IPS-20b (cell line): ENCODE data around the gene KLK11.
A peak's percentile ranks its signal among the peaks of the same experiment; 100 is the strongest.

Experiments
- H3K27ac ChIP-seq: one replicate; pipeline ENCODE4 v1.5.1; 2013; ENCODE audit warnings: low read length
- H3K27me3 ChIP-seq: 2 replicates; pipeline ENCODE4 v1.6.1; 2013; ENCODE audit warnings: mild to moderate bottlenecking, low read length, inconsistent platforms; ENCODE audit not compliant: insufficient read depth
- H3K36me3 ChIP-seq: 2 replicates; pipeline ENCODE4 v1.6.1; 2013; ENCODE audit warnings: low read depth, mild to moderate bottlenecking, inconsistent platforms, low read length, moderate library complexity; ENCODE audit not compliant: insufficient read depth
- H3K4me1 ChIP-seq: 2 replicates; pipeline ENCODE4 v1.6.1; 2013; ENCODE audit warnings: mild to moderate bottlenecking, control low read depth, inconsistent platforms, low read length, moderate library complexity; ENCODE audit not compliant: insufficient read depth
- H3K4me3 ChIP-seq: 2 replicates; pipeline ENCODE4 v1.5.1; 2013; ENCODE audit warnings: mild to moderate bottlenecking, low read length, inconsistent platforms
- H3K9ac ChIP-seq: 2 replicates; pipeline ENCODE4 v1.6.1; 2013; ENCODE audit warnings: low read depth, mild to moderate bottlenecking, inconsistent platforms, low read length, moderate library complexity
- H3K9me3 ChIP-seq: 2 replicates; pipeline ENCODE4 v1.6.1; 2013; ENCODE audit warnings: mild to moderate bottlenecking, low read depth, low read length, inconsistent platforms; ENCODE audit not compliant: insufficient read depth

The KLK11 gene, protein sequence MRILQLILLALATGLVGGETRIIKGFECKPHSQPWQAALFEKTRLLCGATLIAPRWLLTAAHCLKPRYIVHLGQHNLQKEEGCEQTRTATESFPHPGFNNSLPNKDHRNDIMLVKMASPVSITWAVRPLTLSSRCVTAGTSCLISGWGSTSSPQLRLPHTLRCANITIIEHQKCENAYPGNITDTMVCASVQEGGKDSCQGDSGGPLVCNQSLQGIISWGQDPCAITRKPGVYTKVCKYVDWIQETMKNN

DNA sequence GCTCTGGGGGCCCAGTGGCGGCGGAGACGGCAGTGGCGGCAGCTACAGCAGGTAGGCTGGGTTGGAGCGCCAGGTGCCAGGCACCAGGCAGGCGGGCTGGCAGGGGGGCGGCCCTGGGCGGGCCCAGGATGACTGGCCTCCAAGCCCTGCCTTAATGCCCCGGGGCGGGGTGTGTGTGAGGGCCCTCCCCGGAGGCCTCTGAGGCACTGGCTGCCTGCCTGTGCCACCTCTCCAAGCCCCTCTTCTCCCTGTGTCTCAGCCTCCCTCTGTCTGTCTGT lies at the start of gene KLK11:
KLK11 (minus strand) TSS at position 63 of the 278 bp plus-strand sequence. CDS start 985 bp downstream, outside the sequence.
- no peaks in the 10 kb centered on the region for H3K27me3 ChIP-seq
- no peak within 1 kb of the TSS for H3K9ac ChIP-seq
- peaks cover 4% of the 10 kb centered on the region; the same call in 1 of the 2 replicates for H3K4me1 ChIP-seq
- H3K27ac ChIP-seq = no peak within 1 kb of the TSS
- no peaks in the 10 kb centered on the region for H3K9me3 ChIP-seq
- H3K36me3 ChIP-seq = no peaks in the 10 kb centered on the region
- no peak within 1 kb of the TSS for H3K4me3 ChIP-seq

- no peak overlapping the region for H3K4me3 ChIP-seq
- H3K36me3 ChIP-seq = no peaks in the 10 kb centered on the region
- no peak overlapping the region for H3K9ac ChIP-seq
- H3K9me3 ChIP-seq = peaks cover 9% of the 10 kb centered on the region; the same call in 1 of the 2 replicates
- H3K4me1 ChIP-seq = peaks cover 3% of the 10 kb centered on the region
- no peaks in the 10 kb centered on the region; the same call in 1 of the 2 replicates for H3K27me3 ChIP-seq
- no peak overlapping the region for H3K27ac ChIP-seq
These were observed 49.6 kb upstream of the KLK11 start for GRCh38 chr19:51075998-51076397.

GRCh38 chr19:51071095-51071405 lies 44.6 kb upstream of the KLK11 start:
- Histone ChIP-seq H3K9me3 (peaks cover 9% of the 10 kb centered on the region; the same call in 1 of the 2 replicates), H3K36me3 (no peaks in the 10 kb centered on the region), H3K4me1 (peaks cover 1% of the 10 kb centered on the region; the same call in 1 of the 2 replicates), H3K9ac (no peak overlapping the region), H3K27ac (no peak overlapping the region), H3K4me3 (no peak overlapping the region), H3K27me3 (peaks cover 6% of the 10 kb centered on the region)

DNA sequence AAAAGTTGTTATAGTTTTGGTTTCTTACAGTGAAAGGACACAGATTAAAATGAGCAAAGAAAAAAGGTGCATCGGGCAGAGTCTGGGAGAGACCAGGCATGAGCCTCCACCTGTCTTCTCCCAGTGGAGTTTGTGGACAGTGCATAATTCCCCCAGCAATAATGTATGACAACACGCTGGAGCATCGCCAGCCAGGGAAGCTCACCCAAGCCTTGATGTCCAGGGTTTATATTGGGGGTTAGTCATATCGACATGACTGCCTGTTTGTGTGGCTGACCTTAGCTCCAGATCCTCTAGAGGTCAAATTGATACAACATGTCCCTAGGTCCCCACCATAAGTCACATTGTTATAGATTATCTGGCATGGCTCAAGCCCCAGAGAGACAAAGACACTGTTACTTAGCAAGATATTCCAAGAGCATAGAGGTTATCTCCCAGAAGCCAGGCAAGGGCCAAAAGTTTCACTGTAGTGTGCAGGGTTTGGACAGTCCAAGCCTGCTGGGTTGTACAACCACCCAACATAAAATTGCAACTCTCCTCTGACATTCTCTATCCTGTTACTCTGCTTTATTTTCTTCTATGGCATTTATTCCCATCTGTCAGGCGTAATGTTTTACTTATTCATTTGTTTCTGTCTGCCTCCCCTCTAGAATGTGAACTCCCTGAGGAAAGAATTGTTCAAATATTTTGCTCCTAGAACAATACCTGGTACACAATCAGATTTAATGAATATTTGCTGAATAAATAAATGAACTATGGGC lies 44.1 kb upstream of the KLK11 start:
- H3K27ac ChIP-seq = no peak overlapping the region
- H3K4me1 ChIP-seq = no peaks in the 10 kb centered on the region
- H3K4me3 ChIP-seq = no peak overlapping the region
- H3K36me3 ChIP-seq = no peaks in the 10 kb centered on the region
- peaks cover 9% of the 10 kb centered on the region; the same call in 1 of the 2 replicates for H3K9me3 ChIP-seq
- H3K27me3 ChIP-seq = peaks cover 11% of the 10 kb centered on the region
- no peak overlapping the region for H3K9ac ChIP-seq

DNA sequence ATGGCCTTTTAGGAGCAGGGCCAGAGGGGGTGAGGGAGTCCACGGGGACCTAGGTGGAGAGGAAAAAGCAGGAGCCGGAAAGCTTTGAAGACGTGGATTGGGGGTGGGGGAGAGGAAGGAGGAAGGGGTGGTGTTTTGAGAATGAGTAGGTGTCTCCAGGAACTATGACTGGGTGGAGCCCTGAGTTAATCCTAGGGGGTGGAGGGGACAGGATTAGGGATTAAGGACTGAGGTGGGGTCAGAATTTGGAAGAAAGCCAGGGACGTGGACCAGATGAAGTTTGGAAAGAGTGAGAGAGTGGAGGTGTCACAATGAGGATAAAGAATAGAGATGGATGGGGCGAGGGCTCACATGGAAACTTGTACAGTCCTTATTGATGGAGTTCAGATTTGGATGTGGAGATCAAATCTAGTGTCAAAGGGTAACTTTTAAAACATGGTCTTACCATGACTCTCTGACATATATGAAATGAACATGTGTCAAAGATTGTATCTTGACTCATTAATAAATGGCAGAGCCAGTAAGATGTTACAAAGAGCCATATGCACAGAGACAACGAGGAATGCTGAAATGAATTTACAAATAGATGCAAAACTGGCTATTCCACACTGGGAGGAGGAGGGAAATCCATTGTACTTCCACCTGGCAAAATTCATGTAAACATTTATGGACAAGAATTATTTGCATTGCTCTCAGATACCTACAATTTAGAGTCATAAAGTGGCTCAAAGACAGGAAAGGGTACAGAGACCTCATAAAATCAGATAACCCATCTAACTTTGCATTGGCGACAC lies 40.2 kb upstream of the KLK11 start:
- Histone ChIP-seq H3K27me3 (peaks cover 17% of the 10 kb centered on the region), H3K9me3 (no peaks in the 10 kb centered on the region), H3K4me1 (no peaks in the 10 kb centered on the region), H3K27ac (no peak overlapping the region), H3K36me3 (no peaks in the 10 kb centered on the region), H3K9ac (no peak overlapping the region), H3K4me3 (no peak overlapping the region)

GRCh38 chr19:51065221-51065960 lies 39.0 kb upstream of the KLK11 start:
- Histone ChIP-seq H3K9ac (peak overlapping the region; percentile 51; the same call in 1 of the 2 replicates), H3K27ac (no peak overlapping the region), H3K27me3 (peaks cover 17% of the 10 kb centered on the region), H3K9me3 (no peaks in the 10 kb centered on the region), H3K4me3 (peak overlapping the region; percentile 82), H3K36me3 (no peaks in the 10 kb centered on the region), H3K4me1 (no peaks in the 10 kb centered on the region)

- Histone ChIP-seq H3K27ac (no peak within 1 kb of the TSS), H3K36me3 (no peaks in the 10 kb centered on the region), H3K9me3 (no peaks in the 10 kb centered on the region), H3K4me3 (peak within 1 kb of the TSS; percentile 82), H3K9ac (peak within 1 kb of the TSS; percentile 51; the same call in 1 of the 2 replicates), H3K4me1 (no peaks in the 10 kb centered on the region), H3K27me3 (peaks cover 17% of the 10 kb centered on the region)
These were observed 38.3 kb upstream of the KLK11 start, which contains the start of gene KLK13 for GRCh38 chr19:51064534-51065220. TSS of gene KLK13 (minus strand) at chr19:51065092. CDS start at chr19:51065067, 25 bp downstream.

- Histone ChIP-seq H3K4me3 (no peak overlapping the region), H3K9me3 (no peaks in the 10 kb centered on the region), H3K27ac (no peak overlapping the region), H3K27me3 (peaks cover 17% of the 10 kb centered on the region), H3K4me1 (no peaks in the 10 kb centered on the region), H3K9ac (no peak overlapping the region), H3K36me3 (no peaks in the 10 kb centered on the region)
These were observed 37.2 kb upstream of the KLK11 start for GRCh38 chr19:51063664-51064063.

- H3K36me3 ChIP-seq = no peaks in the 10 kb centered on the region
- no peak overlapping the region for H3K9ac ChIP-seq
- H3K27me3 ChIP-seq = peaks cover 10% of the 10 kb centered on the region
- H3K9me3 ChIP-seq = no peaks in the 10 kb centered on the region
- H3K4me3 ChIP-seq = no peak overlapping the region
- H3K4me1 ChIP-seq = no peaks in the 10 kb centered on the region
- no peak overlapping the region for H3K27ac ChIP-seq
These were observed 34.6 kb upstream of the KLK11 start for GRCh38 chr19:51060973-51061372.

DNA sequence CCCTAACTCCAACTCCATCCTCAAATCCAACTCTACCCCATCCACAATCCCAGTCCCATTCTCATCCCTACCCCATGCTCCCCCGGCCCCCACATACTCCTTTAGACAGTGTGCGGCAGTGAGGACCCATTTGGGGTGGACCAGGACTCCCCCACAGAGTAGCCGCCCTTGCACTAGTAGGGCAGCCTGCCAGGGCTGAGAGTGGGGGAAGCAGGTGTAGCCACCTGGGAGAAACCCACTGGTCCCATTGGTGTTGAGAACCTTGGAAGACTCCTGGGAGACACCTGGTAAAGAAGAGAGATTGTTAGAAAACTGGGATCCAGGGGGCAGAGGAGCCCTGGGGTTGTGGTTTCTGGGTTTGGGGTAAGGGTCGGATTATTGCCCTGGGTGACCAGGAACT lies 33.9 kb upstream of the KLK11 start:
- Histone ChIP-seq H3K4me3 (no peak overlapping the region), H3K27me3 (peaks cover 4% of the 10 kb centered on the region; the same call in 1 of the 2 replicates), H3K27ac (no peak overlapping the region), H3K9me3 (no peaks in the 10 kb centered on the region), H3K4me1 (no peaks in the 10 kb centered on the region), H3K9ac (no peak overlapping the region), H3K36me3 (no peaks in the 10 kb centered on the region)

GRCh38 chr19:51059715-51060114 lies 33.3 kb upstream of the KLK11 start:
- no peaks in the 10 kb centered on the region for H3K4me1 ChIP-seq
- no peak overlapping the region for H3K4me3 ChIP-seq
- H3K27ac ChIP-seq = no peak overlapping the region
- H3K9ac ChIP-seq = no peak overlapping the region
- H3K36me3 ChIP-seq = no peaks in the 10 kb centered on the region
- no peaks in the 10 kb centered on the region for H3K9me3 ChIP-seq
- H3K27me3 ChIP-seq = no peaks in the 10 kb centered on the region
